Fibroblast of mammary gland (primary cell): ENCODE data around the gene CHCT1.
A peak's percentile ranks its signal among the peaks of the same experiment; 100 is the strongest.

ENCODE experiments used
- DNase-seq: peaks from one replicate; pipeline ENCODE4 v3.0.0-alpha.2; 2010; ENCODE audit warnings: low read depth
- H3K4me3 ChIP-seq: 2 replicates; pipeline ENCODE4 v1.5.1; 2011; ENCODE audit warnings: low read depth, mild to moderate bottlenecking, low read length, moderate library complexity; ENCODE audit not compliant: control insufficient read depth
- TF ChIP-seq, protein P1 (sequence below): conservative IDR thresholded peaks from 2 replicates; pipeline ENCODE4 v1.5.1; 2011; ENCODE audit warnings: low read depth, low read length, inconsistent platforms; ENCODE audit not compliant: control insufficient read depth, insufficient read depth

Gene CHCT1

DNA sequence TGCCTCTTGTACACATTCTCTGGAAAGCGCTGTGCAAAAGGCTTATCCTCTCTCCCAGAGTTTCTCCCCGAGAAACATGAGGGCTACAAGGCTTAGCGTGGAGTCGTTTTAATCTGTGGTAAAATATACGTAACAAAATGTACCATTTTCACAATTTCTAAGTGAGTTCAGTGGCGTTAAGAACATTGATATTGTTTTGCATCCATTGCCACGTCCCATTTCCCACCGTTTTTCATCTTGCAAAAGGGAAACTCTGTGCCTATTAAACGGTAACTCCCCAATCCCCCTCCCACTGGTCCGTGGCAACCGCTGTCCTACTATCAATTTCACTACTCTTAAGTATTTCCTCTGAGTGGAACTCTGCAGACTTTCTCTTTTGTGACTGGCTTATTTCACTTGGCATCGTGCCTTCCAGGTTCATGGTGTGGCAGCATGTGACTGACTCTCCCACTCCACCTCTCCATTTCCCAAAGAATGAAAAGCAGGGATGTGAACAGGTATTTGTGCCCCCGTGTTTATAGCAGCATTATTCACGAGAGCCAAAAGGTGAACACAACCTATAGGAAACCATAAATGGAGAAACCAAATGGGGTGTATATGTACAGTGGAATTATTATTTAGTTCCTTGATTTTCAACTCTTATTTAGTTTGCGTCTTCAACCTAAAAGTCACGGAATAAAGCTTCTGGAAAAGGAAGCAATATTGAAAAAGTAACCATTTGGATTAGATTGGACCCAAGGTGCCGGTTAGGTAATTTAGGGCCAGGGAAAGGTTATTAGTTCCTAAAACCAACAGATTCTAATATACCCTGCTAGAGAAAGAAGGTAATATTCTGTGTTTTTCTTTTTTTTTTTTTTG lies 29.2 kb upstream of the CHCT1 start:
- TF ChIP-seq, protein P1, sequence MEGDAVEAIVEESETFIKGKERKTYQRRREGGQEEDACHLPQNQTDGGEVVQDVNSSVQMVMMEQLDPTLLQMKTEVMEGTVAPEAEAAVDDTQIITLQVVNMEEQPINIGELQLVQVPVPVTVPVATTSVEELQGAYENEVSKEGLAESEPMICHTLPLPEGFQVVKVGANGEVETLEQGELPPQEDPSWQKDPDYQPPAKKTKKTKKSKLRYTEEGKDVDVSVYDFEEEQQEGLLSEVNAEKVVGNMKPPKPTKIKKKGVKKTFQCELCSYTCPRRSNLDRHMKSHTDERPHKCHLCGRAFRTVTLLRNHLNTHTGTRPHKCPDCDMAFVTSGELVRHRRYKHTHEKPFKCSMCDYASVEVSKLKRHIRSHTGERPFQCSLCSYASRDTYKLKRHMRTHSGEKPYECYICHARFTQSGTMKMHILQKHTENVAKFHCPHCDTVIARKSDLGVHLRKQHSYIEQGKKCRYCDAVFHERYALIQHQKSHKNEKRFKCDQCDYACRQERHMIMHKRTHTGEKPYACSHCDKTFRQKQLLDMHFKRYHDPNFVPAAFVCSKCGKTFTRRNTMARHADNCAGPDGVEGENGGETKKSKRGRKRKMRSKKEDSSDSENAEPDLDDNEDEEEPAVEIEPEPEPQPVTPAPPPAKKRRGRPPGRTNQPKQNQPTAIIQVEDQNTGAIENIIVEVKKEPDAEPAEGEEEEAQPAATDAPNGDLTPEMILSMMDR = no peak
- H3K4me3 ChIP-seq = peak overlapping the region; percentile 94
- DNase-seq = peak; percentile 75

- DNase-seq = no peak
- TF ChIP-seq, protein P1 = no peak
- no peak overlapping the region for H3K4me3 ChIP-seq
Observed at GRCh38 chr17:60393840-60394723, 28.2 kb upstream of the CHCT1 start.

GRCh38 chr17:60395508-60396065 lies 26.7 kb upstream of the CHCT1 start:
- TF ChIP-seq, protein P1 = no peak
- H3K4me3 ChIP-seq = no peak overlapping the region
- DNase-seq = no peak

- DNase-seq = no peak
- TF ChIP-seq, protein P1 = no peak
- no peak overlapping the region for H3K4me3 ChIP-seq
Observed at GRCh38 chr17:60396412-60396811, 25.9 kb upstream of the CHCT1 start.

DNA sequence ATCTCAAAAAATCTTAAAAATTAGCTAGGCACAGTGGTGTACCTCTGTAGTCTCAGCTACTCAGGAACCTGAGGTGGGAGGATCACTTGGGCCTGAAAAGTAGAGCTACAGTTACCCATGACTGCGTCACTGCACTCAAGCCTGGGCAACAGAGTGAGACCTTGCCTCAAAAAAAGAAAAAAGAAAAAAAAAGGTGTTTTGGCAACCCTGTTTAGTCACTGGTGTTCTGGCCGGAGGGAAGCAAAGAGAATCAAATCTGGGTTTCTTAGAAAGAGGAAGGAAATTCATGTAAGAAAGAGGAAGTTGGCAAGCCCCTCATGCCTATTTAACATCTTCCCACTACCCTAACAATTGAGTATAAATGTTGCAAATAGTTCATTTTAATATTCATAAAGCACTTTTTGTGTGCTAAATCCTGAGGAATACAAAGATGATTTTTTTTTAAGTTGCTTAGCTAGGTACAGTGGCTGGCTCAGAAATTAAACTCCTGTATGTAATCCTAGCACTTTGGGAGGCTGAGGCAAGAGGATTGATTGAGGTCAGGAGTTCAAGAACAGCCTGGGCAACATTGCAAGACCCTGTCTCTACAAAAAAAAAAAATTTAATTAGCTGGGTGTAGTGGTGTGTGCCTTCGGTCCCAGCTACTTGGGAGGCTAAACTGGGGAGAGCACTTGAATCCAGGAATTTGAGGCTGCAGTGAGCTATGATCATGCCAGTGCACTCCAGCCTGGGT lies 23.9 kb upstream of the CHCT1 start:
- no peak for DNase-seq
- TF ChIP-seq, protein P1 = no peak
- H3K4me3 ChIP-seq = no peak overlapping the region

GRCh38 chr17:60401819-60402218 lies 20.5 kb upstream of the CHCT1 start:
- no peak for DNase-seq
- TF ChIP-seq, protein P1 = no peak
- no peak overlapping the region for H3K4me3 ChIP-seq
